Measurements from ENCODE around the gene GNB2. TPM values are rescaled to one million over a fixed set of nuclear protein-coding genes. Genes with fewer than 3 reads are reported as not detected.
"Not testable (repeated sequence)": the region's sequence is repeated elsewhere in the genome, so short reads cannot be mapped to it uniquely, and the experiment has no call there.

The GNB2 gene
- total RNA-seq, 2 experiments from 2014 or later, result 221 TPM

DNA sequence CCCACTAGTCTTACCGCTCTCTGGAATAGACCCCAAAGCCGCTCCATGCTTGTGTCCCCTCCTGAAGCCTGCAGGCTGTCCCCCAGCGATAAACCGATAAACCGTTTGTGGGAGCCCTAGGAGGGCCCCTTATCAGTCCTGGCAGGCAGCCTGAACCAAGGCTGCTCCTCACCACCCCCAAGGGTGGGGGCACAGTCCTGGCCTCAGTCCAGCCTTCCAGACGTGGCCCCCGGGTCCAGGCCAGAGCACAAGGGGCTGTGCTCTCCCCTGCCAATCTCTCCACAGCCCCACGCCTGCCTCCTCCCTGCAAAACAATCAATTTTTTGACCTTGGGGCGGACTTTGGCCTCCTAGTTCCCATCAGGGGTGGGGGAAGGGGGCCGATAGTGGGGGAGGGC lies 32.1 kb upstream of the GNB2 start, which contains the start of gene TFR2:
Gene TFR2, minus strand, starts transcription at position 90 of the 397 bp plus-strand sequence. Its CDS starts 43 bp downstream, at position 47.
- CTCF ChIA-PET, result no interaction called here

DNA sequence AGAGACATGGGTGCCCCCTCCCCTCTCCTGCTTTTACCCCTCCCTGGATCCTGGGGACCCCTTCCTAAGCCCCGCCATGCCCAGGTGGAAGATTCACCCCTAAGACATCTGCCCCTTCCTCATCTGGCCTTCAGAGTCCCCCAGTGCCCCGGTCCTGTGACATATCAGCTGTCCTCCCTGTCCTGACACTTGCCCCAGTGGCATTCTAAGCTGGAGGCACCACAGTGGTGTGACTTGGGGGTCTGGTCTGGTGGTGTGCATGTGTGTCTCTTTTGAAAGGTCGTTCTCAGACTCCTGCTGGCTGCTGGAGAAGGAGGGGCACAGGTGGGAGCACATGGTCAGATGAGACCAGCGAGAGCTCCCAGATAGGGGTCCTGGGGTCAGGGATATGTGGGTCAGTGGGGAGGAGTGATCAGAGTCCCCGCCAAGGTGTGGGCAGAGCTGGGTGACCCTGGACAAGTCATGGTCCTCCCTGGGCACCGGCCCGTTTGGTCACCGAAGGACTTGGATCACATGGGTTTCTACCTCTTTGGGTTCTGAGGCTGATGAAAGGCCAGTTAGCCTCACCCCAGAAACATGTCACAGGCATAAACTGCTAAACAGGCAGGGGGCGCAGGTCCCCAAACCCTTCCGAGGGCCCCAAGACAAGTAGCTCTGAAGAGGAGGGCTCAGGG lies 31.5 kb upstream of the GNB2 start:
- H3K9me3 Mint-ChIP-seq, result no peaks in the 10 kb centered on the region
- H3K36me3 Mint-ChIP-seq (ENCODE audit: low read depth), result no peaks in the 10 kb centered on the region
- intact Hi-C loops (cut with micrococcal nuclease), result no loop called here
- CTCF ChIA-PET, result interaction anchor here (1.4 kb wide), 1 partner anchor 8 kb away, joined by 3 read pairs; no protein-coding TSS in a partner anchor
- no peak overlapping the region for H3K27ac Mint-ChIP-seq
- no peaks in the 10 kb centered on the region for H3K27me3 Mint-ChIP-seq (ENCODE audit: low read depth)
- no peak for DNase-seq
- no peaks in the 10 kb centered on the region for H3K4me1 Mint-ChIP-seq (ENCODE audit: low read depth)
- H3K4me3 Mint-ChIP-seq, result no peak overlapping the region

More for the DNA sequence above, 32.1 kb upstream of the GNB2 start, which contains the start of gene TFR2:
- Mint-ChIP-seq H3K4me3 (no peak within 1 kb of the TSS), H3K4me1 (ENCODE audit: low read depth) (no peaks in the 10 kb centered on the region), H3K36me3 (ENCODE audit: low read depth) (no peaks in the 10 kb centered on the region), H3K9me3 (no peaks in the 10 kb centered on the region), H3K27me3 (ENCODE audit: low read depth) (no peaks in the 10 kb centered on the region), H3K27ac (no peak within 1 kb of the TSS)
- intact Hi-C loops (cut with micrococcal nuclease), result no loop called here
- DNase-seq, result no peak

DNA sequence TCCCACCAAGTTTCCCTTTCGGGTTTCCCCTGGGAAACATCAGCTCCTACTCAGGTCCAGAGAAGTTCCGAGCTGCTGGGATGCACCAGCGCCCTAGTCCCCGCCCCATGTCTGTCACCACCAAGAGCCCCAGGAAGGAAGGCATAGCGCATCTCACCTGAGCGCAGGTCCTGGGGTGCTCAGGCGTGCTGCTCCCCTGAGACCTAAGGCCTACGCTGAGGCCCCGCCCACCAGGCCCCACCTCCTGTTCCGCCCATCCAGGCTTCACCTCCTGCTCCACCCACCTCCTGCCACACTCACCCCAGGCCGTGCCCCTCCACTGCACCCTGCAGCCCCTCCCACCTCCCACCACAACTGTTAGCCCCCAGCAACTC lies 31.0 kb upstream of the GNB2 start:
- H3K9me3 Mint-ChIP-seq, result no peaks in the 10 kb centered on the region

GRCh38 chr7:100649826-100650565 lies 23.5 kb upstream of the GNB2 start:
- H3K9me3 Mint-ChIP-seq, result no peaks in the 10 kb centered on the region
- no peak for DNase-seq
- no peak overlapping the region for H3K27ac Mint-ChIP-seq
- peaks cover 1% of the 10 kb centered on the region for H3K4me1 Mint-ChIP-seq (ENCODE audit: low read depth)
- intact Hi-C loops (cut with micrococcal nuclease), result no loop called here
- no peak overlapping the region for H3K4me3 Mint-ChIP-seq
- CTCF ChIA-PET, result no interaction called here
- H3K27me3 Mint-ChIP-seq (ENCODE audit: low read depth), result peaks cover 15% of the 10 kb centered on the region
- H3K36me3 Mint-ChIP-seq (ENCODE audit: low read depth), result no peaks in the 10 kb centered on the region

More for the DNA sequence above, 31.0 kb upstream of the GNB2 start:
- intact Hi-C loops (cut with micrococcal nuclease), result no loop called here
- no peaks in the 10 kb centered on the region for H3K36me3 Mint-ChIP-seq (ENCODE audit: low read depth)
- CTCF ChIA-PET, result interaction anchor here (1.4 kb wide), 1 partner anchor 8 kb away, joined by 3 read pairs; no protein-coding TSS in a partner anchor
- H3K4me1 Mint-ChIP-seq (ENCODE audit: low read depth), result no peaks in the 10 kb centered on the region
- peak; percentile 15 for DNase-seq
- no peaks in the 10 kb centered on the region for H3K27me3 Mint-ChIP-seq (ENCODE audit: low read depth)
- H3K4me3 Mint-ChIP-seq, result no peak overlapping the region
- no peak overlapping the region for H3K27ac Mint-ChIP-seq

DNA sequence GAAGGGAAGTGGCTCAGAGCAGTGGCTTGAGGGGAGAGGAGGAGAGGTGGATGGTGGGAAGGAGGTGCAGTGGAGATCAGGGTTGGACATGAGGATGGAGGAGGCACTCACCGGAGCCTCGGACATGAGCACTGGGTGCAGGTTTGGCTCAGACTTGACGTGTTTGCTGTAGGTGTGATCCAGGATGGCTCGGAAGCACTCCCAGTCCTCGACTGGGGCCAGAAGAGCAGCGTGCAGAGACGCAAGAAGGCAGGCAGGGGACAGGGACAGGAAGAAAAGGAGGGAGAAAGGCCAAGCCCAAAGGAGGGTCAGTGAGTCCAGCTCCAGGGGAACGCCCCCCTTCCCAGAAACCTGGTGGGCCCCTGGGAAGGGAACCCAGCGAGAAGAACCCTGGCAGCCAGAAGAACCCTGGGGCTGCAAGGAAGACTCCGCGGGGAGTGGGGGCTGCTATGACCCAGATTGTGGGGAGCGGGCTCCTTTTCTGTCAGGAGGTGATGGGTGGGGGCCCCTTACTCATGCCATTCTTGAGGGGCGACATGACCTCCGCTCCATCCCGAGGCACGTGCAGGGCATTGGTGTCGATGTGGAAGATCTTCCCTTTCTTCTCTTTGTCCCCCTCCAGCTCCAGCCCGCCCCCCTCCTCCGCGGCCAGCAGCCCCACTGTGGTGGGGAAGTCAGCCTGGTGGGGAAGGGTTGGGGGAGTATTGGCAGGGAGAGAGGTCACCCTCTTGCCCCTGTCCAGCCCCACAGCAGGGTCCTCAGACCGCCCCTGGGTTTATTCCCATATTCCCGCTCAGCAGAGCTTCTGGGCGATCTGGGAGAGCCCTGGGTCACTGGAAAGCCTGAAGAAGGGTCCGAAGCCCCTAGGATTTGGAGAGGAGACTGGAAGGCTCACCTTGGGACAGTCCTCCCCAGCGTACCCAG lies 18.4 kb upstream of the GNB2 start:
- Mint-ChIP-seq H3K36me3 (ENCODE audit: low read depth) (no peaks in the 10 kb centered on the region), H3K27me3 (ENCODE audit: low read depth) (peaks cover 29% of the 10 kb centered on the region), H3K4me3 (no peak overlapping the region), H3K4me1 (ENCODE audit: low read depth) (peaks cover 1% of the 10 kb centered on the region), H3K27ac (no peak overlapping the region), H3K9me3 (no peaks in the 10 kb centered on the region)
- CTCF ChIA-PET, result interaction anchor here (0.6 kb wide), 2 partner anchors 12 to 14 kb away, joined by 3 read pairs; no protein-coding TSS in a partner anchor
- intact Hi-C loops (cut with micrococcal nuclease), result no loop called here
- no peak for DNase-seq

GRCh38 chr7:100655908-100656674 lies 17.4 kb upstream of the GNB2 start, which contains the start of gene ACTL6B:
Gene ACTL6B, minus strand, starts transcription at chr7:100656448. Its CDS starts 94 bp downstream, at chr7:100656354.
- peaks cover 1% of the 10 kb centered on the region for H3K4me1 Mint-ChIP-seq (ENCODE audit: low read depth)
- intact Hi-C loops (cut with micrococcal nuclease), result no loop called here

GRCh38 chr7:100662194-100662776 lies 11.3 kb upstream of the GNB2 start:
- CTCF ChIA-PET; H3K4me1 Mint-ChIP-seq (ENCODE audit: low read depth); H3K9me3 Mint-ChIP-seq; intact Hi-C loops (cut with micrococcal nuclease); DNase-seq; H3K4me3 Mint-ChIP-seq; H3K27me3 Mint-ChIP-seq (ENCODE audit: low read depth); H3K36me3 Mint-ChIP-seq (ENCODE audit: low read depth); H3K27ac Mint-ChIP-seq: not testable (repeated sequence)

More at GRCh38 chr7:100655908-100656674, 17.4 kb upstream of the GNB2 start, which contains the start of gene ACTL6B:
- DNase-seq, result peak; percentile 60
- H3K27ac Mint-ChIP-seq, result no peak within 1 kb of the TSS
- peaks cover 27% of the 10 kb centered on the region for H3K27me3 Mint-ChIP-seq (ENCODE audit: low read depth)
- H3K36me3 Mint-ChIP-seq (ENCODE audit: low read depth), result no peaks in the 10 kb centered on the region
- no peak within 1 kb of the TSS for H3K4me3 Mint-ChIP-seq
- H3K9me3 Mint-ChIP-seq, result no peaks in the 10 kb centered on the region
- CTCF ChIA-PET, result interaction anchor here (0.6 to 1.3 kb wide), 3 partner anchors 11 to 22 kb away, joined by 3 to 5 read pairs (median 3); no protein-coding TSS in a partner anchor

DNA sequence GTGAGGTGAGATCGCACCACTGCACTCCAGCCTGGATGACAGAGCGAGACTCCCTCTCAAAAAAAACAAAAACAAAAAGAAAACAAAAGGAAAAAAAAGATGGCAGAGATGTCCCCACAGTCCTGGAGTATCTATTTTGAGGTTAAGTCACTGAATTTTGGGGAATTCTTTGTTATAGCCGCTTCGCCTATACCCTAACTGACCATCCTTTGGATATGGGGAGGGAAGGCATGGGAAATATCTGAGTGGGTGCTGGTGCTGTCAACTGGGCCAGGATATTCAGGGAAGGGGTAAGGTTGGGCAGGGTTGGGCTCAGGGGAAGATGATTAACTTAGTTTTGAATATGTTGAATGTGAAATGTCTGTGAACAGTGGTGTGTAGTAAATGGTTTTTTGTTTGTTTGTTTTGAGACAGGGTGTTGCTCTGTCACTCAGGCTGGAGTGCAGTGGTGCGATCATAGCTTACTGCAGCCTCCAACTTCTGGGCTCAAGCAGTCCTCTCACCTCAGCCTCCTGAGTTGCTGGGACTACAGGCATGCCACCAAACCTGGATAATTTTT lies 8.3 kb upstream of the GNB2 start:
- Mint-ChIP-seq H3K4me3 (no peak overlapping the region), H3K4me1 (ENCODE audit: low read depth) (no peaks in the 10 kb centered on the region), H3K27me3 (ENCODE audit: low read depth) (no peaks in the 10 kb centered on the region), H3K27ac (no peak overlapping the region), H3K9me3 (no peaks in the 10 kb centered on the region), H3K36me3 (ENCODE audit: low read depth) (no peaks in the 10 kb centered on the region)
- CTCF ChIA-PET, result interaction anchor here (1.4 to 1.5 kb wide), 2 partner anchors 27 to 33 kb away, joined by 3 to 5 read pairs; no protein-coding TSS in a partner anchor
- intact Hi-C loops (cut with micrococcal nuclease), result no loop called here
- no peak for DNase-seq

GRCh38 chr7:100667331-100668068 lies 6.0 kb upstream of the GNB2 start:
- intact Hi-C loops (cut with micrococcal nuclease), result no loop called here
- H3K27ac Mint-ChIP-seq, result no peak overlapping the region
- H3K36me3 Mint-ChIP-seq (ENCODE audit: low read depth), result no peaks in the 10 kb centered on the region

GRCh38 chr7:100668069-100668449 lies 5.5 kb upstream of the GNB2 start:
- DNase-seq, result no peak
- CTCF ChIA-PET, result no interaction called here
- H3K9me3 Mint-ChIP-seq, result no peaks in the 10 kb centered on the region
- peaks cover 4% of the 10 kb centered on the region for H3K4me1 Mint-ChIP-seq (ENCODE audit: low read depth)
- no peaks in the 10 kb centered on the region for H3K27me3 Mint-ChIP-seq (ENCODE audit: low read depth)
- no peak overlapping the region for H3K4me3 Mint-ChIP-seq
- intact Hi-C loops (cut with micrococcal nuclease), result no loop called here
- H3K27ac Mint-ChIP-seq, result no peak overlapping the region
- H3K36me3 Mint-ChIP-seq (ENCODE audit: low read depth), result no peaks in the 10 kb centered on the region

More at GRCh38 chr7:100667331-100668068, 6.0 kb upstream of the GNB2 start:
- CTCF ChIA-PET, result no interaction called here
- Mint-ChIP-seq H3K4me1 (ENCODE audit: low read depth) (peaks cover under 1% of the 10 kb centered on the region), H3K4me3 (no peak overlapping the region), H3K9me3 (no peaks in the 10 kb centered on the region), H3K27me3 (ENCODE audit: low read depth) (no peaks in the 10 kb centered on the region)
- DNase-seq, result no peak

All from activated naive CD4-positive, alpha-beta T cell treated with anti-CD3 and anti-CD28 coated beads for 36 hours (primary cell).